ENCODE data around the gene CCDC73. TPM values are rescaled to one million over a fixed set of nuclear protein-coding genes. Genes with fewer than 3 reads are reported as not detected.
A peak's percentile ranks its signal among the peaks of the same experiment; 100 is the strongest.

CCDC73 gene
- total and polyA plus RNA-seq, 2 of the 4 experiments (the other 2 are of a cell fraction) = not detected

- H3K18ac ChIP-seq (ENCODE audit: low read depth, low read length) = no peak overlapping the region
- no peak overlapping the region for H2AK9ac ChIP-seq (replicated peaks; ENCODE audit: low read depth, low read length, poor library complexity)
- no peak overlapping the region for H3K27ac ChIP-seq (ENCODE audit: insufficient read depth, low read length)
- H2BK5ac ChIP-seq (ENCODE audit: low read depth, low read length, poor library complexity, severe bottlenecking) = no peak overlapping the region
- intact Hi-C loops (cut with micrococcal nuclease) = no loop called here
- no peak overlapping the region for H4K8ac ChIP-seq (ENCODE audit: low read depth in 2 of 2, low read length in 2 of 2)
- no peak overlapping the region for H2BK15ac ChIP-seq (ENCODE audit: low read depth, low read length)
- H3K9me3 ChIP-seq (ENCODE audit: control insufficient read depth, insufficient read depth, low read length) = no peaks in the 10 kb centered on the region
- no peak for TF ChIP-seq MAFK (IDR thresholded peaks at IDR 0.05; ENCODE audit: low read depth, low read length)
- TF ChIP-seq, protein P1, sequence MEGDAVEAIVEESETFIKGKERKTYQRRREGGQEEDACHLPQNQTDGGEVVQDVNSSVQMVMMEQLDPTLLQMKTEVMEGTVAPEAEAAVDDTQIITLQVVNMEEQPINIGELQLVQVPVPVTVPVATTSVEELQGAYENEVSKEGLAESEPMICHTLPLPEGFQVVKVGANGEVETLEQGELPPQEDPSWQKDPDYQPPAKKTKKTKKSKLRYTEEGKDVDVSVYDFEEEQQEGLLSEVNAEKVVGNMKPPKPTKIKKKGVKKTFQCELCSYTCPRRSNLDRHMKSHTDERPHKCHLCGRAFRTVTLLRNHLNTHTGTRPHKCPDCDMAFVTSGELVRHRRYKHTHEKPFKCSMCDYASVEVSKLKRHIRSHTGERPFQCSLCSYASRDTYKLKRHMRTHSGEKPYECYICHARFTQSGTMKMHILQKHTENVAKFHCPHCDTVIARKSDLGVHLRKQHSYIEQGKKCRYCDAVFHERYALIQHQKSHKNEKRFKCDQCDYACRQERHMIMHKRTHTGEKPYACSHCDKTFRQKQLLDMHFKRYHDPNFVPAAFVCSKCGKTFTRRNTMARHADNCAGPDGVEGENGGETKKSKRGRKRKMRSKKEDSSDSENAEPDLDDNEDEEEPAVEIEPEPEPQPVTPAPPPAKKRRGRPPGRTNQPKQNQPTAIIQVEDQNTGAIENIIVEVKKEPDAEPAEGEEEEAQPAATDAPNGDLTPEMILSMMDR (conservative IDR thresholded peaks at IDR 0.05; ENCODE audit: low read depth, low read length) = no peak
- TF ChIP-seq RAD21 (IDR thresholded peaks at IDR 0.05; ENCODE audit: low read length) = no peak
- TF ChIP-seq MAZ (IDR thresholded peaks at IDR 0.05; ENCODE audit: borderline replicate concordance, low read depth, low read length) = no peak
- TF ChIP-seq USF2 (IDR thresholded peaks at IDR 0.05; ENCODE audit: low read depth, low read length) = no peak
- TF ChIP-seq, protein P2, sequence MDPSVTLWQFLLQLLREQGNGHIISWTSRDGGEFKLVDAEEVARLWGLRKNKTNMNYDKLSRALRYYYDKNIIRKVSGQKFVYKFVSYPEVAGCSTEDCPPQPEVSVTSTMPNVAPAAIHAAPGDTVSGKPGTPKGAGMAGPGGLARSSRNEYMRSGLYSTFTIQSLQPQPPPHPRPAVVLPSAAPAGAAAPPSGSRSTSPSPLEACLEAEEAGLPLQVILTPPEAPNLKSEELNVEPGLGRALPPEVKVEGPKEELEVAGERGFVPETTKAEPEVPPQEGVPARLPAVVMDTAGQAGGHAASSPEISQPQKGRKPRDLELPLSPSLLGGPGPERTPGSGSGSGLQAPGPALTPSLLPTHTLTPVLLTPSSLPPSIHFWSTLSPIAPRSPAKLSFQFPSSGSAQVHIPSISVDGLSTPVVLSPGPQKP (IDR thresholded peaks at IDR 0.05; ENCODE audit: borderline replicate concordance, low read depth, low read length) = no peak
- TF ChIP-seq RCOR1 (IDR thresholded peaks at IDR 0.05; ENCODE audit: insufficient replicate concordance, low read length) = no peak
- dilution Hi-C loops (cut with HindIII; ENCODE audit: low sequenced_read_pairs, unreplicated experiment) = no loop called here
- no peak overlapping the region for H3K9ac ChIP-seq (ENCODE audit: low read depth, low read length)
- no peak overlapping the region for H3K23ac ChIP-seq (ENCODE audit: low read depth, low read length)
- no peak overlapping the region for H2BK120ac ChIP-seq (ENCODE audit: low read depth, low read length)
- peaks cover 23% of the 10 kb centered on the region for H3K36me3 ChIP-seq (ENCODE audit: control insufficient read depth, insufficient read depth, low read length)
- CTCF ChIA-PET = no interaction called here
- no CpG with 5 or more reads among the region's 4 CpGs for WGBS, 2 experiments (ENCODE audit: extremely low coverage in 2 of 2, insufficient read length in 1 of 2)
- no peak overlapping the region for H4K5ac ChIP-seq (ENCODE audit: low read depth, low read length)
- POLR2A ChIA-PET (ENCODE audit: unreplicated experiment) = no interaction called here
- H3K56ac ChIP-seq (ENCODE audit: extremely low read depth, insufficient read depth, low read length) = no peak overlapping the region
- no peaks in the 10 kb centered on the region for H4K20me1 ChIP-seq (ENCODE audit: insufficient read depth, low read length)
- H2AFZ ChIP-seq (replicated peaks; ENCODE audit: low read length, poor library complexity) = no peak overlapping the region
- no peaks in the 10 kb centered on the region for H3K27me3 ChIP-seq (ENCODE audit: control insufficient read depth, insufficient read depth, low read length)
- H2BK20ac ChIP-seq (ENCODE audit: low read depth, low read length) = no peak overlapping the region
- H2AK5ac ChIP-seq (ENCODE audit: low read depth, low read length) = no peak overlapping the region
- H3K14ac ChIP-seq (replicated peaks; ENCODE audit: low read depth, low read length) = no peak overlapping the region
- H3K79me1 ChIP-seq (ENCODE audit: low read depth in 1 of 2, low read length in 2 of 2) = peaks cover 3 to 5% of the 10 kb centered on the region in 2 experiments; a peak in 3 of 4 replicates
- no peak overlapping the region for H3K4me2 ChIP-seq (ENCODE audit: low read depth, low read length)
- H3K4me3 ChIP-seq (ENCODE audit: insufficient read depth, low read depth, low read length) = no peak overlapping the region
- in situ Hi-C loops (cut with MboI; ENCODE audit: low sequenced_read_pairs) = no loop called here
- no peak overlapping the region for H4K91ac ChIP-seq (ENCODE audit: insufficient read depth, low read depth, low read length)
- ATAC-seq (ENCODE audit: low read depth) (peak; percentile 57), DNase-seq (peak; percentile 67)
- H3K4ac ChIP-seq (ENCODE audit: low read depth, low read length) = no peak overlapping the region
- peaks cover 2% of the 10 kb centered on the region; the same call in 1 of the 2 replicates for H3K4me1 ChIP-seq (ENCODE audit: control insufficient read depth, insufficient read depth, low read length)
- no peaks in the 10 kb centered on the region for H3K9me1 ChIP-seq (ENCODE audit: insufficient read depth, low read length)
- no TSS peak for BruUV-seq (replicated peaks)
Measured at GRCh38 chr11:32602657-32603415, 191.6 kb downstream of the CCDC73 start.
